Testis (tissue), 2 donors: ENCODE results near the gene ZNF222.

Experiments used
- CTCF ChIP-seq, 3 experiments: fragments of 450-650 bp in 2 of 3; fragments of 200-600 bp in 1 of 3; sonication (generic) in 1 of 3; IDR thresholded peaks; one replicate each; pipeline ENCODE4 v1.5.1; 2016 to 2019; ENCODE audit warnings: antibody characterized with exemption in 3 of 3, mild to moderate bottlenecking in 2 of 3, moderate library complexity in 1 of 3
- POLR2A ChIP-seq: fragments of 450-650 bp; IDR thresholded peaks from one replicate; pipeline ENCODE4 v1.6.1; 2017; ENCODE audit warnings: antibody characterized with exemption, mild to moderate bottlenecking, moderate library complexity

GRCh38 chr19:44042147-44042546, 17.0 kb downstream of the ZNF222 start:
- TF ChIP-seq POLR2A (no peak), CTCF (IDR thresholded peaks at IDR 0.05) (no peak)
